ENCODE data around the gene PUS10. TPM values are rescaled to one million over a fixed set of nuclear protein-coding genes. Genes with fewer than 3 reads are reported as not detected.

PUS10 gene
- total and polyA plus RNA-seq, 11 donors, result 1.9 to 6.5 (median 4.4) TPM

- DNase-seq (no peak), ATAC-seq (no peak)
- intact Hi-C loops (cut with DNase I), result no loop called here
- Histone ChIP-seq H3K4me1 (peaks cover 0 to 7% (median 0%) of the 10 kb centered on the region in 12 donors), H3K9me3 (no peaks in the 10 kb centered on the region), H3K4me3 (no peak overlapping the region), H3K27ac (no peak overlapping the region), H3K36me3 (peaks cover 0 to 28% (median 6%) of the 10 kb centered on the region in 9 donors), H3K27me3 (no peaks in the 10 kb centered on the region)
- TF ChIP-seq CTCF (IDR thresholded peaks at IDR 0.05) (no peak), POLR2A (IDR thresholded peaks at IDR 0.05) (no peak)
These were observed 39.5 kb upstream of the PUS10 start for GRCh38 chr2:61057562-61057961.

- no peak for TF ChIP-seq POLR2A (IDR thresholded peaks at IDR 0.05)
- intact Hi-C loops (cut with DNase I), result no loop called here
- no peak overlapping the region for H3K4me3 ChIP-seq
- H3K36me3 ChIP-seq, result peaks cover 0 to 48% (median 23%) of the 10 kb centered on the region in 9 donors
- no peak overlapping the region for H3K27ac ChIP-seq
- WGBS, 4 donors, result 44 to 54% (median 48%) methylated on average over 2 of the region's 2 CpGs
- H3K27me3 ChIP-seq, result no peaks in the 10 kb centered on the region
- DNase-seq (no peak), ATAC-seq (no peak)
- peaks cover 0 to 7% (median 0%) of the 10 kb centered on the region in 12 donors for H3K4me1 ChIP-seq
- no peaks in the 10 kb centered on the region for H3K9me3 ChIP-seq
These were observed 37.5 kb upstream of the PUS10 start for GRCh38 chr2:61055557-61055956.

- Histone ChIP-seq H3K36me3 (peaks cover 0 to 50% (median 39%) of the 10 kb centered on the region in 9 donors), H3K9me3 (no peaks in the 10 kb centered on the region), H3K4me3 (no peak overlapping the region), H3K27me3 (no peaks in the 10 kb centered on the region), H3K4me1 (peaks cover 0 to 49% (median 24%) of the 10 kb centered on the region in 12 donors), H3K27ac (peak overlapping the region in 7 of 12 donors; percentile 27 to 74 (median 62))
- 28 to 38% (median 33%) methylated on average over 4 of the region's 4 CpGs for WGBS, 4 donors
- ATAC-seq (peak in 1 of 4 donors; percentile 42), DNase-seq (no peak)
- intact Hi-C loops (cut with DNase I), result no loop called here
- no peak for TF ChIP-seq POLR2A (IDR thresholded peaks at IDR 0.05)
- no peak for TF ChIP-seq CTCF (IDR thresholded peaks at IDR 0.05)
These were observed 27.9 kb upstream of the PUS10 start for GRCh38 chr2:61045999-61046398.

- intact Hi-C loops (cut with DNase I), result no loop called here
- WGBS, 4 donors, result 72 to 82% (median 78%) methylated on average over 2 of the region's 2 CpGs
- peaks cover 0 to 49% (median 24%) of the 10 kb centered on the region in 12 donors for H3K4me1 ChIP-seq
- H3K4me3 ChIP-seq, result no peak overlapping the region
- peaks cover 0 to under 1% (median 0%) of the 10 kb centered on the region in 12 donors for H3K9me3 ChIP-seq
- ATAC-seq (no peak), DNase-seq (no peak)
- no peaks in the 10 kb centered on the region for H3K27me3 ChIP-seq
- H3K27ac ChIP-seq, result peak overlapping the region in 10 of 12 donors; percentile 17 to 74 (median 60)
- H3K36me3 ChIP-seq, result peaks cover 0 to 43% (median 31%) of the 10 kb centered on the region in 9 donors
- no peak for TF ChIP-seq CTCF (IDR thresholded peaks at IDR 0.05)
- no peak for TF ChIP-seq POLR2A (IDR thresholded peaks at IDR 0.05)
These were observed 27.2 kb upstream of the PUS10 start for GRCh38 chr2:61045226-61045625.

DNA sequence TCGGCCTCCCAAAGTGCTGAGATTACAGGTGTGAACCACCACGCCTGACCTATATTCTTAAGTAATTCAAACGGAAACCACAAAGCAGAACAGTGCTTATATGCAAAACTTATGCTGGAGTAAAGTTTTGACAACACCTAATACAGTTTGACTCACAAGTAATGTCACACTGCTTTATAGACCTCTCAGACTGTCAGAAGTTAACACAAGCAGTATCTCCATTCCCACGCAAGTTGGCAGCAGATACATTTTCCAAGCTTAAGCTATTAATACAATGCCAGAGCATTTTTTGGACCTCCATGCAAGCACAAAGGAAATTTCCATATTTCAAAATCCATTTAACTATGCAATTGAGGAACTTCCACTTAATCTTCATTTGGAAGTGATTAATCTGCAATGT is 26.6 kb upstream of the PUS10 start:
- WGBS, 4 donors, result 60 to 70% (median 67%) methylated on average over 4 of the region's 4 CpGs
- DNase-seq, result peak in 3 of 5 donors; percentile 21 to 45 (median 27)
- peak; percentile 84 to 89 (median 86) for ATAC-seq
- H3K4me1 ChIP-seq, result peaks cover 0 to 49% (median 24%) of the 10 kb centered on the region in 12 donors
- H3K4me3 ChIP-seq, result no peak overlapping the region
- H3K9me3 ChIP-seq, result peaks cover 0 to 6% (median 0%) of the 10 kb centered on the region in 12 donors
- no peak for TF ChIP-seq POLR2A (IDR thresholded peaks at IDR 0.05)
- TF ChIP-seq CTCF (IDR thresholded peaks at IDR 0.05), result peak in 2 of 12 donors; percentile 4 to 19
- H3K36me3 ChIP-seq, result peaks cover 0 to 37% (median 25%) of the 10 kb centered on the region in 9 donors
- intact Hi-C loops (cut with DNase I), result no loop called here
- H3K27me3 ChIP-seq, result no peaks in the 10 kb centered on the region
- peak overlapping the region in 11 of 12 donors; percentile 17 to 74 (median 61) for H3K27ac ChIP-seq
